GM18498 (cell line): ENCODE results near the gene CPEB3.
A peak's percentile ranks its signal among the peaks of the same experiment; 100 is the strongest.

Experiments used
- ATAC-seq: cut with Tn5 transposase; IDR thresholded peaks from one replicate; pipeline ENCODE4 v1.9.1; 2021; ENCODE audit warnings: mild to moderate bottlenecking, moderate library complexity; ENCODE audit not compliant: unreplicated experiment

Gene CPEB3

DNA sequence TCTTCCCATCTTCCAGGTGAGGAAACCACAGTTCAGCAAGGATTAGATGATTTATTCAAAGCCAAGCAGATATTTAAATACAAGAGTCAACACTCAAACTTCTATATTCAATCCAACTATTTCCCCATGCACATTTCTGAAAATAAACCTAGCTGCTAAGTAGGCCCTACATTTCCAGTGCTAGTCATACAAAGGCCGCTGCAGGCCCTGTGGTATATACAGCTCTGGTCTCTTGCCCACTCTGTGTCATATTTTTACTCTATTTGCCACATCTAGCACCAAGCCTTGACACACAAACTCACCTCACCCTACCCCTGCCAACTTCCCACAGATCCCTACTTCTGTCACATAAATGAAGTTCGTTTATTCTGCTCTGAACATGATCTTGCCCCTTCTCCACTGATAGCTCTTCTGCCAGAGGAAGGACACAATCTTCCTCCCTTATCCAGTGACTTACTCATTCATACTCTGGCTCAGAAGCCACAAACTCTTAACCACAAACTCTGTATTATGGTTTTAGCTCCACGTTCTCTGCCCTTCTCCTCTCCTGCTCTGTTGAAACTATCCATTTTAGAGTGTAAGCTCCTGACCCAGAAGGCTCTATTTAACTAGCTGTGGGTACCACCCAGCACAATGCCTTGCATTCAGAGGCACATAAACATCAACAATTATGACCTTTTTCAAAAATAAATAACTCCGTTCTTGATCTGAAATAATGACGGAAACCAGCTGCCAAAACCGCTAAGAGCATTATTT is 180.7 kb downstream of the CPEB3 start:
- ATAC-seq = no peak

DNA sequence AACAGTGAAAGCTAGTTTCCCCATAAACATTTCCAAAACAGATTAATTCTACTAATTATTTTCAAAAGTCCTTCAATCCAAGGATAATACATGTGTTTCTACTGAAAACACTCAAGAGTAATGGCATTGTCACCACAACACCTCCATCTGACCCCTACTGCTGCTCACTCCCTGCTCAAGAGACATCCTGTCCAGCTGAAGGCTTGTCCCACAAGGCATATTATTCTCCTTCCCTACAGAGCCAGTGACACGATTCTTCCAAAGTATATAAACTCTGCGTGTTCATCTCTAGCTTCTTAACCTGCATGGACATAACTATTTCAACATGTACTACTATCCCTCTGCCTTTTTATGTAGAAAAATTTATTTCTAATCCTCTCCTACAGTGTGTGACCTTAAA is 182.1 kb downstream of the CPEB3 start:
- no peak for ATAC-seq

DNA sequence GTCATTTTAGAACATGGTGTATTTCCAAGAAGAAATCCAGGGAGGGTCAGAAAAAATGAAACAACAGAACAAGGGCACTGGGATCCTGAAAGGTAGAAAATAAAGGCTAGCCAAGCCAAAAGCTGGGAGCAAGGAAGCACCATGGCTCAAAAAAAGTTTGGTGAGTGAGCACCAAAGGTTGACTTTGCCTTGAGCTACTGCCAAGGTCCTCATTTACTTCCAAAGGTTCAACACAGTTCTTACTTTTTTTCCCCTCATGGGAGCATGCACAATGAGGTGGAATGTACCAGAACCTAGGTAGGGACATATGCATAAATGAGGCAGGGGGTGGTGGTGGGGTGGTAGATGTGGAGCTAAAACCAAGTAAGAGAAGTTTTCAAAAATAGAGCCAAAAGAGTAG is 182.8 kb downstream of the CPEB3 start:
- ATAC-seq = no peak

DNA sequence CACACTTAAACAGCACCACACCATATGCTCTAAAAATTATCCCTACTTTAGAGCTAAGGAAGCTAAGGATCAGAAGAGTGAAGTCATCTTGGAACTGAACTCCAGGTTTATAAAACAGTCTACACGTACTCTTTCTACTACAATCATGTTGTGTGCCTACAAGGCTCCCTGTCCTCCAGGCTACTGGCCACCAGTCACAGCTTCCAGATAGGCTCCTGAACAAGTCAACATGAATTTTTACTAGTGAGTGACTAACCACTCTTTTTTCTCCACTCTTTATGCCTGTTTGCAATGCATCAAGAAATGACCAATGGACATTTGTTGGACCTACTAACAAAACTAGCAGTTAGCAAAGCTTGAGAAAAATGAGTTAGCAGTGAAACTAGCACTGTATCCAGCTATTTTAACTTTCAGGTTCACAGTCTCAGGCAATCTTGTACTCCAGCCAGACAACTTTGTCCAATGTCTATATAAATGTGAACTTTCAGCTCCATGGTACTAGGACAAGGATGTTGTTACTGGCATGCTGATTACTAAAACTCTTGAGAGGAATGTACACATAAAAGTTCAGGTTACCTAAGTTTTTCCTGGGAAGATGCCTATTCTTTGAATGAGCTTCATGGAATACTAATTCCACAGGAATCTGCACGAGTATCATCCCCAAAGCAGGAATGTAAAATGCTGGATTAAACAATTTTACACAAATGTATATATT is 187.3 kb downstream of the CPEB3 start:
- no peak for ATAC-seq

DNA sequence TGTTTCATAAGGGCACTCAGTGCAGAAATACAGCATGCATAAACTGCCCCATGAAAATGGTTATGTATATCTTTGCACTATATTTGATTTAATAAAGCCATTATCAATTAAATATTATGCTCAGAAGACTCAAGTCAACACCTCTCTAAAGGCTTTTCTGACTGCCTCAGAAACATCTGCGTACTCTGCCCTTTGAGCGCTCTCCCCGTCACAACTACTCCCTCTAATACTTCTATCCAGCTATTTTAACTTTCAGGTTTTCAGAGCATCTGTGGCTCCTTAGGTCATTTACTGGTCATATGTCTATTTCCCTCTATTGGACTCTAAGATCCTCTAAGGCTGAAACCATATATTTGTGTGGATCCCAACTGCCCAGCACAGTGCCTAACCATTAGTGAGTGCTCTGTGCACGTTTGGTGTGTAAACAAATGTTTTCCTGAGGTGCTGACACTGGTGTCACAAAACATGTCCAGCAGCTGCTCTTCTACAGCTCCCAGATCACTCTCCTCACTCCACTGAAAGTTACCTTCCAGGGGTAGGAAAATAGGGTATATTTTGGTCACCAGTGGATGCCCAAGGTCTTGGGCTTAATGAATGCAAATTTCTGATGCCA is 188.2 kb downstream of the CPEB3 start:
- no peak for ATAC-seq

DNA sequence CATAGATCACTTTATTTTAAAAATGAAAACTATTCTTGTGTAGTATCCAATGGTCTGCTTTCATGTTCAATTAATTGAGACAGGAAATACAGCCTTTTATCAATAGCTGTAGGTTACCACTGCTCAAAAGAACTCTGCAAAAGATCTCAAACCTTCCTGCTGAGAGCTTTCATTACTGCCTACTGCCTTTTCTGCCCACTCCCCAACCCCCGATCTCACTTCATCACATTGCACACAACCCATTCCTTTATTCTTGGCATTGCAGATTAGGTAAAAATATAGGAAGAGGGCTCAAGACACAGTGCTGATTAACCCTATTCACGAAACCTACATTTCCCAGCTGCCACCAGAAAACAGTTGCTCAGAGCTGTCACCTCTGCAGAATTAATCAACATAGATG is 195.9 kb downstream of the CPEB3 start:
- ATAC-seq = no peak

DNA sequence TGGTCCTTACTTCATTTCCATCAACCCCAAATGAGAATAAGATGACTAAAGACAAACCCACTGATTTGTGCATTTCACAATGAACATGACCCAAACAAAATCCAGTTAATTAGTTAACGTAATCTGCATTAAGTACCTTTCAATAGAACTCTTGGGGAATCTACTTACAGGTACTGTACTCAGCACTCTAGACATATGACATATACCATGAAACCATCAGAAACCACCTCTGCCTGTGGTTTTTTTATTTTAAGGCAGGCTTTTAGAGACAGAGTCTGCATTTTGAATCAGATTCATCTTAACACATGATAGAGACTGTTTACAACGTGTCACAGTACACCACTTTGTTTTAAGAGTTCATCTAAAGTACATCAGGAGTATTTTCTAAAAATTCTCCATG is 198.9 kb downstream of the CPEB3 start:
- peak; percentile 66 for ATAC-seq

DNA sequence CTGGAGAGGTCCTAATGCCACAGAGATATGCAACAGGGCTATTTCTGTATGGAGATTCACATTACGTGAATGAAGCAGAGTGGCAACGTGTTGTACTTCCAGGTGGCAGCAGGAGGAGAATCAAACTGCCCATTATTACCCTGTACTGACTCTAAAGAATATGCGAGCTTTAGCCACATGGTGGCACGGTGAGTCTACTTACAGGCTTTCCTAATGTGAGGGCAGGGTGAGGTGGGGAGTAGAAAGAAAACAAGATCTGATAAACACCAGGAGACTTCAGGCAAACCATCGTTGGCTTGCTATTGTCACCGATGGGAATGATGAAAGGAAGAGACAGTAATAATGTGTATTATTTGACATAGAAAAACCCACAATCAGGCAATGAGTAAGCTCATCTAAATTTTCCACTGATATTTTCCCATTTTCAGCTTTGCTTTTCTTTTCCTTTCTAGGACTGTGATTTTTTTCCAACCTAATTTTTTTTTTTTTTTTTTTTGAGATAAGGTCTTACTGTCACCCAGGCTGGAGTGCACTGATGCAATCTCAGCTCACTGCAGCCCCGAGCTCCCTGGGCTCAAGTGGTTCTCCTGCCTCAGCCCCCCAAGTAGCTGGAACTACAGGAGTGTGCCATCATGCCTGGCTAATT is 203.0 kb downstream of the CPEB3 start:
- ATAC-seq = peak; percentile 86

DNA sequence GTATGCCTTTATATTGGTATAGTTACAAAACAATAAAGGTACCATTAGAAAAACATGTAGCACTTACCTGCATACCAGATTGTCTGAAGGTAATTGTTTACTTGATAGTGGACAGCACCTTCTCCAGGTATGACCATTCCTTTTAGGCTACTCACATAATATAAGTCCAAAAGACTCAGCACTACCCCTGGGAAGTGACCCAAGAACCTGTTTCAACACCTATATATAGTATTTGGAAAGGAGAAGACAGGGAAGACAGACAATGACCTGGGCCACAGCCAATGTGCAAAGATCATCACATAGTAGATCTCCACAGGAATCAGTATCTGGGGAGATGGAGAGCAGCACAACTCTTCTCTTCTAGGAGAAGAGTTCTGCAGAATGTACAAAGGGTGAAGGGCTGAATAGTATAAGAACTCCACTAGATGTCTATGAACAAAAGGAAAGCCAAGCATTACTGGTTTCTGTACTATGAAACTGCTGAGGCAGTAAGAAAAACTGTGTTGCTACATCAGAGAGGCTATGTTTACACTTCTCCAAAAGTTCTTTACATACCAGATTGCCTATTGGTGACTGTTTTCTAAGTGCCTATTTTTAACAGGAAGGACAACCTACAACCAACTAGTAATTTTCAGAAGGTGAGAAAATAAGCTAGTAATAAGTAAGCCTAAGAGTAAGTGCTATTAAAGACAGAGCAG is 208.1 kb downstream of the CPEB3 start:
- no peak for ATAC-seq

DNA sequence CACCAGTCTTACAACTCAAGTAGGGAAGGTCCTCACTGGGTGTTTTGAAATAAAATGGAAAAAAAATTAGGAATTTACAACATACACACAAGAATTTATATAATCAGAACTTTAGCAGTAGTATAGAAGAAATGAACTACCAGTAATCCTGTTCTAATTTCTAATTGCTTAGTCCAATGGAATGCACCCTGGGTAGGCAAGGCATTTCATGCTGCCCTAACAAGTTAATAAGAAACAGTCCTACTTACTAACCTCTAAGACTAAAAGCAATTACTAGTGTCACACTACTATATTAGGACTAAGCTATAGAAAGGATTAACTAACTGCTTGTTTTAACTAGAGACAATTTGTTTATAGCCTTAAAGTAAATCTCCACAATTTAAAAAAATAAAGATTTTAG is 209.2 kb downstream of the CPEB3 start:
- ATAC-seq = no peak

DNA sequence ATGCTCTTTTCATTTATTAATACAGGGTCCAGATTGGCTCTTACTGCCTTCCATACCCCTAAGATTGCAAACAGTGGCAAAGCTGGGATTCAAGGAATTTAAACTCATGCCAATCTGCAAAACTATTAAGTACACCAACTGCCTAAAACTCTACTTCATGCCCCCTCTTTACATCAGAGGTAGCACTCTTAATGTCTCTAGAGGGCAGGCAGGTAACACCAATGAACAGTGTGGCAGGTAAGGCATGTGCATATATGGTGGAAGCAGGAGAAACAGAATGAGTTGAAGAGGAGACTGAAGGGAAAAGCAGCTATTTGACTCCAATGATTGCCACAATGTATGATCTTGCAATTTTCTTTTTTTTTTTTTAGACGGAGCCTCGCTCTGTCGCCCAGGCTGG is 210.6 kb downstream of the CPEB3 start:
- ATAC-seq = no peak

DNA sequence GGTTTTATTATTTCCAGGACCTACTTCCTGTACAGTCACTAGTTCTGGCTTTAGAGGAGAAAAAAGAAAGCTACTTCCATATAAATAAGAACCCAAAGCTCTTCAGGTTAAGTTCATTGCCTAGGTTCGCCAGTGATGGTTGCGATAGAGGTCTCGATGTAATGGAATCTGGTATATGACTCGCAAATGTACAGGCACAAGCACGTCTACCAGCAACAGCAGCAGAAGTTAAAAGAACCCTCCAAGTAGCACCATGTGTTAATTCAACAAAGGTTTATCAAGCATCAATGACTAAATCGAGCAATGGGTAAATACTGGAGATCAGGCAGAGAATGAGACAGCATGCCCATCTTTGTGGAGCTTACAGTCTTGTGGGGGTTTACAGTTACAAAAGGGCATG is 211.9 kb downstream of the CPEB3 start:
- ATAC-seq = no peak

DNA sequence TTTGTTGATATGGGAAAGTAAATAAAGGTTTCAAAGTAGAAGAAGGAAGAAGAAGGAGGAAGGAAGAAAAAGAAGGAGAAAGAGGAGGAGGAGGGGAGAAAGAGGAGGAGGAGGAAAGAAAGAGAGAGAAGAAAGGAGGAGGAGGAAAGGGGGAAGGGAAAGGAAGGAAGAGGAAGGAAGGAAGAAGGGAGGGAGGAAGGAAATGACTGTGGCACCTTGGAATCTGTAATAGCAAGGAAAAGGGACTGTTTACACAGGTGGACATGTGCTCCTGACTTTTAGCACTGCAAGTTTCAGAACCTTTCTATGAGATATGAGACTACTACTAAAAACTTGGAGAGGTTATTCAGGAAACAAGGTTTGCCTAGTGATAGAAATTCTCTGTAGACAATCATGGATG is 214.2 kb downstream of the CPEB3 start:
- ATAC-seq = no peak

DNA sequence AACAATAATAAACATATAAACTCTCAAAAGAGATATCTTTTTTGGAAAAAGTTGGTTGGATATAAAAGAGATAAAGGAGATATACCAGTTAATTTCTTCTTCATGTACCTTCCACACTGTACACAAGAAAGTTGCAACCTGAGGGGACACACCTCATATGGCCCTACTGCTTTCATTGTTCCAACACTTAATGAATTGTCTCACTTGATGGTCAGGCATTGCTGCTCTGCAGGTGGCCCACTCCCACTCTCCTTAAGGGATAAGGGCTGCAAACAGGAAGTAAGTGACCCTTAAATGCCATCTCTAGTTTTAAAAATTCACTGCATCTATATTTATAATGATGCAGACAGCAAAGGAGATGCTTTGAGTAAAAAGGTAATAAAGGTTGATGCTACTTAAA is 215.0 kb downstream of the CPEB3 start:
- ATAC-seq = no peak

DNA sequence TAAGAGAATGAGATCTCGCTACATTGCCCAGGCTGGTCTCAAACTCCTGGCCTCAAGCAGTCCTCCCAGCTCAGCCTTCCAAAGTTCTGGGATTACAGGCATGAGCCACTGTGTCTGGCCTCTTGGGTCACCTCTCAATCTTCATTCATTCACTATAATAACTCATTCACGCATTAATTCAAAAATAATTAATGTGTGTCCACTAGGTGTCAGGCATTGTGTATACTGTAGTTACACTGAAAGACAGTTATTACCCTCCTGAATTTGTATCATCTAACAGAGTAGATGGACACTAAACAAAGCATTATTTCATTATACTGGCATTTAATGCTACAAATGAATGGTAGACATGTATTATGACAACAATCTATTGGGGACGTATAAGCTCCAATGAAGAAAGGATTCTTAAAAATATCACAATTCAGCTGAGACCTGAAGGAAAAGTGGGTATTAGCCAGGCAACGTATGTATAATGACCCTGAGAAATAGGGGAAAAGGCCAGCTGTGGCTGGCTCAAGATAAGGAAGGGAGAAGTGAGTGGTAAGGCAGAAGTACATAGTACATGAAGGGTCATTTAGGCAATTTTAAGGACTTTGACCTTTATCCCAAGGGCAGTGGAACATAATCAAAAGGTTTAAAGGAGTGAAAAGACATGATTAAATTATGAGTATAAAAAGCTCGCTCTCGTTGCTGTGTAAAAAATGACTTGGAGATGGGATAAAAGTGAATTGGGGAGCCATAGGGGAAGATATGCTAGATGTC is 216.6 kb downstream of the CPEB3 start:
- no peak for ATAC-seq

DNA sequence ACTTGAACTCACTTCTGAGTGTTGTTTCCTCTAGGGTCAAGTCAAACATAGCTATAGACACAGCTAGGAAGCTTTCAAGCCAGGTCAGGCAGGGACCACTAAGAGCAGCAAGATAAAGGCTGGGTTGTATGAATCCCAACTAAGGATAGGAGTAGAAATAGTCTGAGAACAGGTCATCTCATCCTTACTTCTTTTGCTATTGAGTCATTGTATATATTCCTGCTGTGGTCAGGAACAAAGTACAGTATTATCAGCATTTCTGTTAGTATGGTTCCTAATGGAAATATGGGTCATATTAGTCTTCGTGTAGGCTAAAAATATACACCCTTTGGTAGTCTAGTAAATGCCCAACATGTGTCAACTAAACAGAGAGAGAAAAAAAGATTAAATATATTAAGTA is 222.0 kb downstream of the CPEB3 start:
- no peak for ATAC-seq

DNA sequence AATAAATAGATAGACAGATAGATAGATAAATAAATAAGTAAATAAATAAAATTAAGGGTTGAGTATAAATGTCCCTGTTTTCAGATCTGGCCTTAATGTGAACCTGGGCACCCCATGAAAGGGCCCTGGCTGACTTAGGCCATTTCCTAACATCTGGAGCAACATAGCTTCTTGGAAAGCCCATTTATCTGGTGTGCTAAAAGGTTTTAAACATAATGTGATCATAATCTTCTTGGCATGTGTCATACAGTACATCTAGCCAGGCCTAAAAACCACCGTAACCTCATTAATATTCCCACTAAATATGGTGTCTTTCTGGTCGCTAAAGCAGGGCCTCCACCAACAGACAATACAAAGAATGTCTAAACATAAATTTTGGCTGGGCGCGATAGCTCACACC is 224.5 kb downstream of the CPEB3 start:
- ATAC-seq = no peak

DNA sequence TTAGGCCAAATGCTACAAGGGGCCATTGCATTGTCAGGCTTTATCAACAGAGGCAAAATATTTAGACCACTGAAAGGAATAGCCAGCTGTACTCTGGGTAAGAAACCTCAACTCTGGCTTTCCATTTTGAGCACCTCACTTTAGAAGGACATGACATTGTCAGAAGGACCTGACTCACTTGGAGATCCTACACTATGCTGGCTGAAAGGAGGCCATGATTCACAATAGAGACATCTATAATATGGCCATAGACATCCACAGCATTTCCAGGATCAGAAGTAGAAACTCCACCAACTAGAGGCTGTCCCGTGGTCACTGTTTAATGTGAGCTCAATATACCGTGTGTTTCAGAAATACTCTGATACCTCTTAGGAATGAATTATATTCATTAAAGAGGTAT is 226.4 kb downstream of the CPEB3 start:
- ATAC-seq = no peak

DNA sequence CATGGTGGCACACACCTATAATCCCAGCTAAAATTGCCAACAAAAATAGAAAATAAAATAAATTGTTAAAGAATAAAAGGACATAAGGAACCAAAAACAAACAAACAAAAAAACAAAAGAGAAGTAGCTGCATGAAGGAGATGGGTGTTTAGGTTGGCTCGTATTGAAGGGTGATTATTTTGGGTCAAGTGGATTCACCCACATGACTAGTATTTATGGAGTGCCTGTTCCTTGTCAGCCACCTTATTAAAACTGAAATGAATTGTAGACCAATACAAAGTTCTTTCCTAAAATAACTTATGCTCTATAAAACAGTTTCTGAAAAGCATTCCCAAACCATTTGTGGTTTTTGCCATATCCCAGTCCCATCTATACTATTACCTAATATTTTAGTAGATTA is 228.6 kb downstream of the CPEB3 start:
- ATAC-seq = no peak

DNA sequence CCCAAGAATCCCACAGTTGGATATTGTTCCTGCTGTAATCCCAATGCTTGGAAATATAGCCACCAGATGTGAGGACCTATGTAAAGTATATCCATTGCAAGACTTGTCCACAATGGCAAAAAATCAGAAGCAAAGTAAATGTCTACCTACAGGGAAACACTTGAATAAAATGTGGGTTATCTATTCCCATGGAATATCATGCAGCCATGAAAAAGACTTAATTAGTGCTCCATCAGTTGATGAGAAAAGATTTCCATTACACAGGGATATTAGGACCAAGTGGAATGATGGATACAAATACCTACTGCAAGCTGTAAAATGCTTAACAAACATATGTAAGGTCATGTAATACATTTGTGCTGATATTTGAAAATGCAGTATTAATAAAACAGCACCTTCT is 236.1 kb downstream of the CPEB3 start:
- no peak for ATAC-seq
